ENCODE results near the gene ADK. TPM values are rescaled to one million over a fixed set of nuclear protein-coding genes. Genes with fewer than 3 reads are reported as not detected.

ADK gene
- total and polyA plus RNA-seq, 2 experiments from 2014 or later, result 39.9 to 53.0 TPM

- ATAC-seq, result no peak
- no peak for TF ChIP-seq EZH2 (IDR thresholded peaks at IDR 0.05; ENCODE audit: low read depth, unreplicated experiment)
- no peak for TF ChIP-seq ZNF462 (CRISPR knock-in tag; IDR thresholded peaks at IDR 0.05)
- no peak for TF ChIP-seq REST (IDR thresholded peaks at IDR 0.05; ENCODE audit: unreplicated experiment)
- no peak for TF ChIP-seq STAT1 (IDR thresholded peaks at IDR 0.05; ENCODE audit: unreplicated experiment)
- TF ChIP-seq JUNB (IDR thresholded peaks at IDR 0.05; ENCODE audit: unreplicated experiment), result no peak
- no peak for TF ChIP-seq ETS1 (IDR thresholded peaks at IDR 0.05)
Measured at GRCh38 chr10:74208997-74209396, 58.0 kb downstream of the ADK start.

More at GRCh38 chr10:74208997-74209396, 58.0 kb downstream of the ADK start:
- no peaks in the 10 kb centered on the region for H3K9me2 ChIP-seq (ENCODE audit: insufficient read depth)
- H3K36me3 ChIP-seq (ENCODE audit: insufficient read depth), result no peaks in the 10 kb centered on the region
- H4K20me1 ChIP-seq (replicated peaks; ENCODE audit: insufficient read depth), result peaks cover 3% of the 10 kb centered on the region; the same call in 1 of the 2 replicates
- peaks cover 6% of the 10 kb centered on the region for H3K36me3 Mint-ChIP-seq (ENCODE audit: low read depth)
- no peaks in the 10 kb centered on the region for H3K4me1 ChIP-seq (ENCODE audit: insufficient read depth)
- H3F3A ChIP-seq (replicated peaks; ENCODE audit: low read depth), result no peaks in the 10 kb centered on the region
- H3K4me3 ChIP-seq, result no peak overlapping the region
- no peak overlapping the region for H2AFZ ChIP-seq
- peaks cover 2% of the 10 kb centered on the region for H3K27me3 Mint-ChIP-seq (ENCODE audit: insufficient read depth, low read depth, poor library complexity)
- H3K4me2 ChIP-seq, result no peak overlapping the region
- H3K27ac ChIP-seq (ENCODE audit: low read depth), result no peak overlapping the region
- no peaks in the 10 kb centered on the region for H3K27me3 ChIP-seq (ENCODE audit: insufficient read depth)
- no peaks in the 10 kb centered on the region; the same call in 2 of the 3 replicates for H3K4me1 Mint-ChIP-seq
- no peak for DNase-seq (ENCODE audit: low spot score)
- no peak overlapping the region for H3K4me3 Mint-ChIP-seq
- peak overlapping the region; percentile 39; the same call in 1 of the 2 replicates for H3K27ac Mint-ChIP-seq
- H3K79me2 ChIP-seq (replicated peaks; ENCODE audit: insufficient read depth), result peaks cover 44% of the 10 kb centered on the region
- H3K9me3 Mint-ChIP-seq, result no peaks in the 10 kb centered on the region
